ENCODE measurements around the gene RAB3IL1. TPM values are rescaled to one million over a fixed set of nuclear protein-coding genes. Genes with fewer than 3 reads are reported as not detected.
A peak's percentile ranks its signal among the peaks of the same experiment; 100 is the strongest.

RAB3IL1 gene
- total and polyA plus RNA-seq, 9 of the 15 experiments (the other 6 are each of a cell fraction or from before 2014, with no cell fraction given): 0.15 to 42.6 (median 15.5) TPM

- TF ChIP-seq, protein P1, sequence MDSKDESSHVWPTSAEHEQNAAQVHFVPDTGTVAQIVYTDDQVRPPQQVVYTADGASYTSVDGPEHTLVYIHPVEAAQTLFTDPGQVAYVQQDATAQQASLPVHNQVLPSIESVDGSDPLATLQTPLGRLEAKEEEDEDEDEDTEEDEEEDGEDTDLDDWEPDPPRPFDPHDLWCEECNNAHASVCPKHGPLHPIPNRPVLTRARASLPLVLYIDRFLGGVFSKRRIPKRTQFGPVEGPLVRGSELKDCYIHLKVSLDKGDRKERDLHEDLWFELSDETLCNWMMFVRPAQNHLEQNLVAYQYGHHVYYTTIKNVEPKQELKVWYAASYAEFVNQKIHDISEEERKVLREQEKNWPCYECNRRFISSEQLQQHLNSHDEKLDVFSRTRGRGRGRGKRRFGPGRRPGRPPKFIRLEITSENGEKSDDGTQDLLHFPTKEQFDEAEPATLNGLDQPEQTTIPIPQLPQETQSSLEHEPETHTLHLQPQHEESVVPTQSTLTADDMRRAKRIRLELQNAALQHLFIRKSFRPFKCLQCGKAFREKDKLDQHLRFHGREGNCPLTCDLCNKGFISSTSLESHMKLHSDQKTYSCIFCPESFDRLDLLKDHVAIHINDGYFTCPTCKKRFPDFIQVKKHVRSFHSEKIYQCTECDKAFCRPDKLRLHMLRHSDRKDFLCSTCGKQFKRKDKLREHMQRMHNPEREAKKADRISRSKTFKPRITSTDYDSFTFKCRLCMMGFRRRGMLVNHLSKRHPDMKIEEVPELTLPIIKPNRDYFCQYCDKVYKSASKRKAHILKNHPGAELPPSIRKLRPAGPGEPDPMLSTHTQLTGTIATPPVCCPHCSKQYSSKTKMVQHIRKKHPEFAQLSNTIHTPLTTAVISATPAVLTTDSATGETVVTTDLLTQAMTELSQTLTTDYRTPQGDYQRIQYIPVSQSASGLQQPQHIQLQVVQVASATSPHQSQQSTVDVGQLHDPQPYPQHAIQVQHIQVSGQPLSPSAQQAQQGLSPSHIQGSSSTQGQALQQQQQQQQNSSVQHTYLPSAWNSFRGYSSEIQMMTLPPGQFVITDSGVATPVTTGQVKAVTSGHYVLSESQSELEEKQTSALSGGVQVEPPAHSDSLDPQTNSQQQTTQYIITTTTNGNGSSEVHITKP (IDR thresholded peaks at IDR 0.05; ENCODE audit: partially characterized antibody): peak; percentile 96
- TF ChIP-seq, protein P2, sequence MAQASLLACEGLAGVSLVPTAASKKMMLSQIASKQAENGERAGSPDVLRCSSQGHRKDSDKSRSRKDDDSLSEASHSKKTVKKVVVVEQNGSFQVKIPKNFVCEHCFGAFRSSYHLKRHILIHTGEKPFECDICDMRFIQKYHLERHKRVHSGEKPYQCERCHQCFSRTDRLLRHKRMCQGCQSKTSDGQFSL (CRISPR knock-in tag; IDR thresholded peaks at IDR 0.05): peak; percentile 52; the same call in 1 of the 2 replicates
- TF ChIP-seq, protein P2 (tag; IDR thresholded peaks at IDR 0.05): no peak
- TF ChIP-seq SOX6 (IDR thresholded peaks at IDR 0.05) (peak; percentile 87), TBL1XR1 (IDR thresholded peaks at IDR 0.05; ENCODE audit: low read length in 2 of 2) (peak; percentile 50 to 58; a peak in 2 of 4 replicates), ZNF408 (CRISPR knock-in tag; IDR thresholded peaks at IDR 0.05; ENCODE audit: low read depth) (no peak), CTCF (IDR thresholded peaks at IDR 0.05 in 2 of 3, conservative IDR thresholded peaks at IDR 0.05 in 1 of 3; ENCODE audit: insufficient read depth in 2 of 3, low read depth in 1 of 3, low read length in 3 of 3) (no peak), GABPB1 (CRISPR knock-in tag; IDR thresholded peaks at IDR 0.05) (no peak), MCM7 (IDR thresholded peaks at IDR 0.05) (no peak), MAFG (tag; conservative IDR thresholded peaks at IDR 0.05) (no peak), HDAC8 (tag; IDR thresholded peaks at IDR 0.05) (no peak), RFX1 (IDR thresholded peaks at IDR 0.05) (no peak), KAT8 (IDR thresholded peaks at IDR 0.05; ENCODE audit: low read depth) (no peak), POLR2B (IDR thresholded peaks at IDR 0.05; ENCODE audit: low read depth, partially characterized antibody) (no peak), ZNF316 (IDR thresholded peaks at IDR 0.05) (no peak), ZBED1 (IDR thresholded peaks at IDR 0.05) (no peak), PHF21A (IDR thresholded peaks at IDR 0.05; ENCODE audit: borderline replicate concordance, low read depth) (peak; percentile 87; the same call in 1 of the 2 replicates), LARP7 (IDR thresholded peaks at IDR 0.05) (no peak), ZNF146 (CRISPR knock-in tag; IDR thresholded peaks at IDR 0.05; ENCODE audit: unreplicated experiment) (no peak)
- TF ChIP-seq, protein P3, sequence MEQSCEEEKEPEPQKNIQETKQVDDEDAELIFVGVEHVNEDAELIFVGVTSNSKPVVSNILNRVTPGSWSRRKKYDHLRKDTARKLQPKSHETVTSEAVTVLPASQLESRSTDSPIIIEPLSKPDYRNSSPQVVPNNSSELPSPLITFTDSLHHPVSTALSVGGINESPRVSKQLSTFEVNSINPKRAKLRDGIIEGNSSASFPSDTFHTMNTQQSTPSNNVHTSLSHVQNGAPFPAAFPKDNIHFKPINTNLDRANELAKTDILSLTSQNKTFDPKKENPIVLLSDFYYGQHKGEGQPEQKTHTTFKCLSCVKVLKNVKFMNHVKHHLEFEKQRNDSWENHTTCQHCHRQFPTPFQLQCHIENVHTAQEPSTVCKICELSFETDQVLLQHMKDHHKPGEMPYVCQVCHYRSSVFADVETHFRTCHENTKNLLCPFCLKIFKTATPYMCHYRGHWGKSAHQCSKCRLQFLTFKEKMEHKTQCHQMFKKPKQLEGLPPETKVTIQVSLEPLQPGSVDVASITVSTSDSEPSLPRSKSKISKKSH (CRISPR knock-in tag; IDR thresholded peaks at IDR 0.05): no peak
Observed at GRCh38 chr11:61919705-61920631, 2.6 kb upstream of the RAB3IL1 start (continued).

All from K562 (cell line).